PC-9 (cell line): ENCODE measurements around the gene EFNA3.

Source experiments
- CTCF ChIP-seq: fragments of 200-600 bp; sonication (generic); conservative IDR thresholded peaks from 2 replicates; pipeline ENCODE4 v1.6.1; 2017; ENCODE audit warnings: mixed run types, antibody characterized with exemption, mild to moderate bottlenecking, moderate library complexity
- EZH2 ChIP-seq: fragments of 200-600 bp; sonication (generic); IDR thresholded peaks from 2 replicates; pipeline ENCODE4 v1.8.0; 2017; ENCODE audit warnings: antibody characterized with exemption, low read depth

GRCh38 chr1:155124503-155125463, 46.1 kb downstream of the EFNA3 start:
- TF ChIP-seq CTCF, result no peak
- no peak for TF ChIP-seq EZH2
